GM12874 (cell line): ENCODE results near the gene SPOCK1.

Source experiments
- TF ChIP-seq, protein P1 (sequence below): IDR thresholded peaks from 2 replicates; pipeline ENCODE4 v1.5.1; 2011; ENCODE audit warnings: low read depth, mild to moderate bottlenecking, control low read depth, low read length, moderate library complexity; ENCODE audit not compliant: insufficient read depth

SPOCK1 gene

GRCh38 chr5:137381555-137381954 is 117.6 kb downstream of the SPOCK1 start:
- TF ChIP-seq, protein P1, sequence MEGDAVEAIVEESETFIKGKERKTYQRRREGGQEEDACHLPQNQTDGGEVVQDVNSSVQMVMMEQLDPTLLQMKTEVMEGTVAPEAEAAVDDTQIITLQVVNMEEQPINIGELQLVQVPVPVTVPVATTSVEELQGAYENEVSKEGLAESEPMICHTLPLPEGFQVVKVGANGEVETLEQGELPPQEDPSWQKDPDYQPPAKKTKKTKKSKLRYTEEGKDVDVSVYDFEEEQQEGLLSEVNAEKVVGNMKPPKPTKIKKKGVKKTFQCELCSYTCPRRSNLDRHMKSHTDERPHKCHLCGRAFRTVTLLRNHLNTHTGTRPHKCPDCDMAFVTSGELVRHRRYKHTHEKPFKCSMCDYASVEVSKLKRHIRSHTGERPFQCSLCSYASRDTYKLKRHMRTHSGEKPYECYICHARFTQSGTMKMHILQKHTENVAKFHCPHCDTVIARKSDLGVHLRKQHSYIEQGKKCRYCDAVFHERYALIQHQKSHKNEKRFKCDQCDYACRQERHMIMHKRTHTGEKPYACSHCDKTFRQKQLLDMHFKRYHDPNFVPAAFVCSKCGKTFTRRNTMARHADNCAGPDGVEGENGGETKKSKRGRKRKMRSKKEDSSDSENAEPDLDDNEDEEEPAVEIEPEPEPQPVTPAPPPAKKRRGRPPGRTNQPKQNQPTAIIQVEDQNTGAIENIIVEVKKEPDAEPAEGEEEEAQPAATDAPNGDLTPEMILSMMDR: no peak

GRCh38 chr5:137379555-137380286 is 119.4 kb downstream of the SPOCK1 start:
- TF ChIP-seq, protein P1: no peak

DNA sequence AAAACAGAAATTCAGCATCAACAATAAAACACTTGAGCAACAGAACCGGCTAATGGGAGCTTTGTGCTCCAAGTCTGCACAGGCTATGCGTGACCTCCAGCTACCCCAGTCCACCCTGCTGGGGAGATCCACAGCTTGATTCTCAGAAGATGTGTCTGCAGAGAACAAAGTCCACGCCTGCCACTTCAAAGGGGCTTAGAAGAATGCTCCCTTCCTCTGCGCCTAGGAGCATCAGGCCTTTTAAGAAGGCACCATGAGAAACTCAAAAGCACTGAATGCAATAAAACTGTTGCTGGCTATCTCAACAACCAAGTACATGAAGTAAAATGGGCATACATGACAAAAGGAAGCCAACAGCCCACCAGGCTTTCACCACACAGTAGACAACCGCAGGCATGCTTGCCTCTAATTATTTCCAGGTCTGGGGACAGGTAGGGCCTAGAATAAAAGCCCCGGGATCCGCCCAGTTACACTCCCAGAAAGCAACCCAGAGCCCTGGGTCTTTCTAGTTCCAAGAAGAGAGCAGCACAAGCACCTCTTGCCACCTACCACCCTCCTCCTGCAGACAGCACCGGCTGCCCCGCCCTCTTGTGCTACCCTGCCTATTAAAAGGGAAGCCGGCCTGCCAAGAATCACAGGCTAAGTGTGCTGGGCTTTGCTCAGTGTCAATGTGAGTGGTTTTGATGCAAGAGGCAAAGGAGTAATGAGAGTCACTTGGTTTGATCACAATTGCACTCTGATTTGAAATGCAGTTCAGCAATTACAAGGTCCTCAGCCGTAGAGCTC is 123.2 kb downstream of the SPOCK1 start:
- TF ChIP-seq, protein P1: no peak

GRCh38 chr5:137374110-137374714 is 124.9 kb downstream of the SPOCK1 start:
- TF ChIP-seq, protein P1: no peak

GRCh38 chr5:137372773-137373160 is 126.4 kb downstream of the SPOCK1 start:
- TF ChIP-seq, protein P1: no peak

DNA sequence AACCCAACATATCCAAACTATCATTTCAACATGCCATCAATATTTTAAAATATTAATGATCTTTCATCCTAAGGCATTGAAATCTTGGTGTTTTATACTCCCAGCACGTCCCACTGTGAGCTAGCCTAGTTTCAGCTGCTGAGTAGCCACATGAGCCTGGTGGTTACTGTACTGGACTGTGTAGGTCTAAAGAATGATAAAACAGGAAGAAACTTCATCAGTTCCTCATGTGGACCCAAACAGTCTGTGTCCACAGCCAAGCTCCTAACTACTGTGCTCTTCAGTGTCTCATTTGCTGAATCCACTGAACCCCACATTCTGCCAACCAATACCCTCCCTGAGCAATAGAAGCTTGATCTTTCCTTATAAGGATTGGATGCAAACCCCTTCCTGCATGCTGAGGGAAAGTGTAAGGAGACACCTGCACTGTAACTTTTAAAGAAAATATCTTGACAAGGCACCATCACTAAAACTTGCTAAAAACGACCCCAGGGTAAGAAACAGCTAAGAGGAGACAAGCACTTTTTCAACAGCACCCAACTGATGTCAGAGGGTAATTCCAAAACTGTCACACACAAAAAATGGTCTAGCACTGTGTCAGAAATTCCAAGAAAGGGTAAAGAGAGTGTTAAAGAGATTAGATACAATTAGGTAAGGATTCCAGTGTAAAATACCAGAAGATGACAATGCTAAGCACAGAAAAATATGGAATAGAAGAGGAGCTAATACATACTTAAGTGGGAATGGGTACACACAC is 126.9 kb downstream of the SPOCK1 start:
- TF ChIP-seq, protein P1: no peak
